K562 treated with DMSO at 1 percent for 12 hours (cell line): ENCODE data around the gene ANKAR. TPM values are rescaled to one million over a fixed set of nuclear protein-coding genes. Genes with fewer than 3 reads are reported as not detected.

ENCODE experiments used
- total RNA-seq: library from RNA; unstranded; fragments of 300-600 nt; gene quantifications from 2 replicates; pipeline ENCODE4 v1.2.3, GENCODE V29; 2022; ENCODE audit not compliant: insufficient read depth

The ANKAR gene, protein sequence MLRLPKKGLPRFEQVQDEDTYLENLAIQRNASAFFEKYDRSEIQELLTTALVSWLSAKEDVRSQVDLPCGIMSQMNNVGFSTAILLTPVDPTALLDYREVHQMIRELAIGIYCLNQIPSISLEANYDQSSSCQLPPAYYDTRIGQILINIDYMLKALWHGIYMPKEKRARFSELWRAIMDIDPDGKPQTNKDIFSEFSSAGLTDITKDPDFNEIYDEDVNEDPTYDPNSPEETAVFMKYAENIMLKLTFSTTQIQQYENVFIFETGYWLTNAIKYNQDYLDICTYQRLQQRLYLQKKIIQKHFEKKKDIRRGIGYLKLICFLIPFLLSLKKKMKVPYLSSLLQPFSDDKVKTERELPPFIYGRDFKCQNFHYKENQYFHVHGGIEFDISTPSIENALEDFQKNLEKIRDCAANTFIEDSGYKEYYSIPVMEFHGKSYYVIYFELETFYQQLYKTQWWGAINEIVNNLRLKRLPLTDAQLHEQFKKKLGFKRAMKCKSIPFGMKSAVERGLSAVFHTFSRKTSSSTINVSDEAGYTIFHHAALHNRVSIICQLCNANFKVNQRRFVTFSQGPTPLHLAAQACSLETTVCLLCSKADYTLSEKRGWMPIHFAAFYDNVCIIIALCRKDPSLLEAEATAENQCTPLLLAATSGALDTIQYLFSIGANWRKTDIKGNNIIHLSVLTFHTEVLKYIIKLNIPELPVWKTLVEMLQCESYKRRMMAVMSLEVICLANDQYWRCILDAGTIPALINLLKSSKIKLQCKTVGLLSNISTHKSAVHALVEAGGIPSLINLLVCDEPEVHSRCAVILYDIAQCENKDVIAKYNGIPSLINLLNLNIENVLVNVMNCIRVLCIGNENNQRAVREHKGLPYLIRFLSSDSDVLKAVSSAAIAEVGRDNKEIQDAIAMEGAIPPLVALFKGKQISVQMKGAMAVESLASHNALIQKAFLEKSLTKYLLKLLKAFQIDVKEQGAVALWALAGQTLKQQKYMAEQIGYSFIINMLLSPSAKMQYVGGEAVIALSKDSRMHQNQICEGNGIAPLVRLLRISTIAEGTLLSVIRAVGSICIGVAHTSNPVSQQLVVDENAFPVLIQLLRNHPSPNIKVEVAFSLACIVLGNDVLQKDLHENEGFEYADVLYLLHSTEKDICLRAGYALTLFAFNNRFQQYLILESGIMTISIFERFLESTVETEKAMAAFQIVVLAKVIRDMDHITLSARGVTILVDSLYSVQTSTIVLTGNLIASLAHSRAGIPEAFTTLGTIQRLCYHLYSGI (N-terminal part only)
- 0.34 and 0.69 TPM in 2 replicates for total RNA-seq

DNA sequence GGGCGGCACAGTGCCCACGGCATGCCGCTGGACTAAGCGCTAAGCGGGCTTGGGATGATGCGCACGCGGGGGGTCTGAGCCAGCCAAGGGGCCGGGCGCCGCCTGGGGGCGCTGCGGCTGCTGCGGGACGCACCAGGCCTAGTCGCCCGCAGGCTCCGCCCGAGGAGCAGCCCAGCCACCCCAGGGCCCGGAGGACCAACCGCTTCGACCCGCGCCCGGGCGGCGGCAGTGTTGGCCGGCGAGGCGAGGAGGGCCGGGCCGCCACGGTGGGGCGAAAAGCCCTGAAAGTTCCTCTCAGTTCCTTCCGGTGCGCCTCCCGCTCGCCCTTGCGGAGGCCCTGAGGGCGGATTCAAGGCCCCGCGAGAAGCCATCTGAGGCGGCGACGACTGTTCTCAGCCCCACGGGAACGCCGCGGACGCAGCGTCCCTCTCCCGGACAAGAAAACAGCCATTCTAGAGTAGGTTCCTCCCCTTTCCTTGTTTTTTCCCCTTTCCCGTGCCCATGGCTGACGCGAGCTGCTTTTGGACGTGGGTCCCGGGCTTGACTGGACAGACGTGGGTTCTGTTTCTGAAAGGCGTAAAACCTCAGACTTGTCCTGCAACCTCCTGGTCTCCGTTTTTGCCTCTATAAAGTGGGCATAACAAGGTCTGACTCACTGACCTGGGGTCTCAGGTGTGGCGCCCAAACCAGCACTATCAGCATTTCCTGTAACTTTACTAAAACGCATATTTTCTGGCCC lies at the start of gene ANKAR:
Gene ANKAR (plus strand): TSS at position 297 of the 739 bp plus-strand sequence. CDS start 1,821 bp downstream, outside the sequence.

DNA sequence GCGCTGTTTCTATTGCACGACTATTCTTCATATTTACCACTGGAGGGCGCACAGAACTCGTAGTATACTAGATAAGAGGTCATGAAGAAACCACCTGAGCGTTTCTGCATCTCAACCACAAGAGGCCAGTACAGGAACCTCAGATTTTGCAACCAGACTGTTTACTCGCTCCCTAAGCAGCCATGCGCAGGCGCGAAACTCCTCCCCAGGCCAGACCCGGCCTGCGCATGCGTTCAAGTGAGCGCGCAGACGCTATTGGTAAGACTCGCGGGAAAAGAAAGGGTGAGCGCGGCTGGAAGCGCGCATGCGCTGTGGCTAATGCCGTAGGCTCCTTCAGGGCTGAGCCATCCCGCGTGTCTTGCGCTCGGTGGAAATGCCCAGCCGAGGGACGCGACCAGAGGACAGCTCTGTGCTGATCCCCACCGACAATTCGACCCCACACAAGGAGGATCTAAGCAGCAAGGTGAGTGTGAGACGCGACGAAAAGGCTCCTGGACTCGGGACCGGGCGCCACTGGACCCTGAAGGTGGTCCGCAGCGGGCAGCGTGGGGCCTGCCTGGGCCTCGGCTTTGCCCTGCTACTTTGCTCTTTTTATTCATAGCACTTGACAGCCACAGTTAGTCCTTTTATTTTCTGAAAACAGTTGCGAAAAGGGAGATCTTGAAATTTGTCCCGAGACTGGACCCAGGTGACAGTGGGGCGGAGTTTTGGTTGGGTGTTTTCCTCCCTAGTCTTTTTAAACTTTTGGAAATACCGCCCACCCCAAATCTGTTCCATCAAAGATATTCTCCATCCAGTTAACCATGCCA lies 13.1 kb upstream of the ANKAR start, which contains the start of gene ASNSD1:
Gene ASNSD1 (plus strand): TSS at position 312 of the 809 bp plus-strand sequence. CDS start 4,674 bp downstream, outside the sequence.

Other genes with a start within 250 kb of the ANKAR start
- gene WDR75, start 233.2 kb upstream of the ANKAR start, total RNA-seq, result 10.4 and 22.6 TPM in 2 replicates
- gene SLC40A1, start 93.9 kb upstream of the ANKAR start, total RNA-seq, result 5.8 and 17.5 TPM in 2 replicates
- gene ASNSD1, start 13.2 kb upstream of the ANKAR start, total RNA-seq, result 12.5 and 31.4 TPM in 2 replicates
- gene OSGEPL1, start 88.1 kb downstream of the ANKAR start, total RNA-seq, result 3.3 and 5.7 TPM in 2 replicates
- 21.3 and 27.5 TPM in 2 replicates for gene ORMDL1, start 109.7 kb downstream of the ANKAR start, total RNA-seq
- gene PMS1, start 109.8 kb downstream of the ANKAR start, total RNA-seq, result 3.8 and 9.6 TPM in 2 replicates